IMR-90 (cell line): ENCODE results near the gene TNFAIP8. TPM values are rescaled to one million over a fixed set of nuclear protein-coding genes. Genes with fewer than 3 reads are reported as not detected.

Source experiments
- ATAC-seq: fragments of 200-7000 bp; cut with Tn5 transposase; 2 replicates; pipeline ENCODE4 v1.9.1; 2020; ENCODE audit warnings: low read depth, mild to moderate bottlenecking, moderate library complexity
- BruUV-seq: library from RNA; stranded (reverse); fragments of 400-500 nt; replicated peaks from 2 replicates; lab custom pipeline; 2021; lab: Mats Ljungman, UMichigan
- CTCF ChIA-PET: fragments of 300-600 bp; formaldehyde crosslinking; extraction: SDS; loops from one replicate; lab custom pipeline; 2021; ENCODE audit warnings: antibody characterized with exemption; lab: Yijun Ruan, JAX
- POLR2A ChIA-PET: fragments of 300-600 bp; sonication (Branson Sonifier 250); formaldehyde crosslinking; loops from one replicate; lab custom pipeline; 2022; ENCODE audit warnings: antibody characterized with exemption; ENCODE audit not compliant: unreplicated experiment; lab: Charles Lee
- DNase-seq: peaks from one replicate; pipeline ENCODE4 v3.0.0; 2013
- H2AFZ ChIP-seq: replicated peaks from 2 replicates; pipeline ENCODE3; 2013; ENCODE audit warnings: low read length, mild to moderate bottlenecking; ENCODE audit not compliant: poor library complexity
- H2AK5ac ChIP-seq: 2 replicates; pipeline ENCODE4 v1.6.1; 2013; ENCODE audit warnings: low read depth, low read length, inconsistent platforms
- H2AK9ac ChIP-seq: replicated peaks from 2 replicates; pipeline ENCODE3; 2013; ENCODE audit warnings: mild to moderate bottlenecking, low read depth, low read length, moderate library complexity; ENCODE audit not compliant: poor library complexity
- H2BK120ac ChIP-seq: 2 replicates; pipeline ENCODE4 v1.6.1; 2013; ENCODE audit warnings: low read depth, low read length, inconsistent platforms
- H2BK15ac ChIP-seq: 3 replicates; pipeline ENCODE4 v1.6.1; 2013; ENCODE audit warnings: low read depth, low read length, inconsistent platforms
- H2BK20ac ChIP-seq: 2 replicates; pipeline ENCODE4 v1.6.1; 2013; ENCODE audit warnings: low read depth, mild to moderate bottlenecking, inconsistent platforms, low read length, moderate library complexity
- H2BK5ac ChIP-seq: 2 replicates; pipeline ENCODE4 v1.6.1; 2013; ENCODE audit warnings: mild to moderate bottlenecking, low read depth, low read length, inconsistent platforms; ENCODE audit not compliant: poor library complexity, severe bottlenecking
- H3K14ac ChIP-seq: replicated peaks from 2 replicates; pipeline ENCODE4 v1.6.1; 2013; ENCODE audit warnings: low read depth, low read length, inconsistent platforms
- H3K18ac ChIP-seq: 2 replicates; pipeline ENCODE4 v1.6.1; 2013; ENCODE audit warnings: low read depth, low read length, control low read depth
- H3K23ac ChIP-seq: 2 replicates; pipeline ENCODE4 v1.6.1; 2013; ENCODE audit warnings: low read depth, low read length, inconsistent platforms
- H3K27ac ChIP-seq: 2 replicates; pipeline ENCODE4 v1.5.1; 2013; ENCODE audit warnings: mild to moderate bottlenecking, control low read depth, low read length; ENCODE audit not compliant: insufficient read depth
- H3K27me3 ChIP-seq: 2 replicates; pipeline ENCODE4 v1.6.1; 2013; ENCODE audit warnings: low read length; ENCODE audit not compliant: control insufficient read depth, insufficient read depth
- H3K36me3 ChIP-seq: 2 replicates; pipeline ENCODE4 v1.6.1; 2013; ENCODE audit warnings: low read length, mixed read lengths; ENCODE audit not compliant: control insufficient read depth, insufficient read depth
- H3K4ac ChIP-seq: 2 replicates; pipeline ENCODE4 v1.6.1; 2013; ENCODE audit warnings: low read depth, low read length, inconsistent platforms
- H3K4me1 ChIP-seq: 2 replicates; pipeline ENCODE4 v1.6.1; 2013; ENCODE audit warnings: low read length, mixed read lengths; ENCODE audit not compliant: control insufficient read depth, insufficient read depth
- H3K4me2 ChIP-seq: 2 replicates; pipeline ENCODE4 v1.6.1; 2013; ENCODE audit warnings: low read depth, mild to moderate bottlenecking, control low read depth, low read length, moderate library complexity
- H3K4me3 ChIP-seq: 2 replicates; pipeline ENCODE4 v1.5.1; 2013; ENCODE audit warnings: low read depth, mild to moderate bottlenecking, control low read depth, low read length, moderate library complexity; ENCODE audit not compliant: insufficient read depth
- H3K56ac ChIP-seq: 2 replicates; pipeline ENCODE4 v1.6.1; 2013; ENCODE audit warnings: low read length, inconsistent platforms; ENCODE audit not compliant: insufficient read depth; ENCODE audit errors: extremely low read depth
- H3K79me1 ChIP-seq, 2 experiments: 2 replicates each; pipeline ENCODE4 v1.6.1; 2013; ENCODE audit warnings: low read length in 2 of 2, inconsistent platforms in 1 of 2, low read depth in 1 of 2
- H3K9ac ChIP-seq: 2 replicates; pipeline ENCODE4 v1.6.1; 2013; ENCODE audit warnings: low read depth, low read length, control low read depth
- H3K9me1 ChIP-seq: 2 replicates; pipeline ENCODE4 v1.6.1; 2013; ENCODE audit warnings: low read length, inconsistent platforms; ENCODE audit not compliant: insufficient read depth
- H3K9me3 ChIP-seq: 2 replicates; pipeline ENCODE4 v1.6.1; 2013; ENCODE audit warnings: low read length; ENCODE audit not compliant: control insufficient read depth, insufficient read depth
- H4K20me1 ChIP-seq: 2 replicates; pipeline ENCODE4 v1.6.1; 2013; ENCODE audit warnings: low read length, inconsistent platforms; ENCODE audit not compliant: insufficient read depth
- H4K5ac ChIP-seq: 2 replicates; pipeline ENCODE4 v1.6.1; 2013; ENCODE audit warnings: mild to moderate bottlenecking, low read depth, low read length, control low read depth
- H4K8ac ChIP-seq, 2 experiments: 2 replicates each; pipeline ENCODE4 v1.6.1; 2013; ENCODE audit warnings: low read depth in 2 of 2, low read length in 2 of 2, control low read depth in 1 of 2, inconsistent platforms in 1 of 2
- H4K91ac ChIP-seq: 2 replicates; pipeline ENCODE4 v1.6.1; 2013; ENCODE audit warnings: low read depth, low read length, inconsistent platforms; ENCODE audit not compliant: insufficient read depth
- BHLHE40 ChIP-seq: fragments of 150-350 bp; IDR thresholded peaks from 2 replicates; pipeline ENCODE4 v1.6.1; 2016; ENCODE audit warnings: mild to moderate bottlenecking, low read depth, low read length
- CEBPB ChIP-seq: IDR thresholded peaks from 2 replicates; pipeline ENCODE4 v1.6.1; 2012; ENCODE audit warnings: low read depth, low read length, improper control_type of control experiment
- MAZ ChIP-seq: IDR thresholded peaks from 2 replicates; pipeline ENCODE4 v1.6.1; 2012; ENCODE audit warnings: low read depth, mild to moderate bottlenecking, low read length, improper control_type of control experiment, moderate library complexity, borderline replicate concordance
- MXI1 ChIP-seq: IDR thresholded peaks from 2 replicates; pipeline ENCODE4 v1.6.1; 2012; ENCODE audit warnings: low read depth, mild to moderate bottlenecking, low read length, moderate library complexity, borderline replicate concordance
- RFX5 ChIP-seq: IDR thresholded peaks from 2 replicates; pipeline ENCODE4 v1.8.0; 2012; ENCODE audit warnings: low read depth, mild to moderate bottlenecking, low read length, moderate library complexity
- SMC3 ChIP-seq: fragments of 150-350 bp; IDR thresholded peaks from 2 replicates; pipeline ENCODE4 v1.6.1; 2016; ENCODE audit warnings: low read depth, mild to moderate bottlenecking, antibody characterized with exemption, low read length, moderate library complexity
- WGBS, 2 experiments: methylation state at CpG; one replicate each; pipeline versions ENCODE4 v1.1.5 to v1.1.7; 2013; ENCODE audit warnings: missing lambda C conversion rate in 2 of 2; ENCODE audit not compliant: insufficient read length in 1 of 2; ENCODE audit errors: extremely low coverage in 2 of 2; 5-methylcytosine and 5-hydroxymethylcytosine counted together
- dilution Hi-C: fragments of 300-500 bp; cut with HindIII; formaldehyde crosslinking; loops from one replicate; pipeline ENCODE4 v1.14.3; 2018; ENCODE audit warnings: low sequenced_read_pairs; ENCODE audit not compliant: unreplicated experiment
- in situ Hi-C: fragments of 300-500 bp; cut with MboI; formaldehyde crosslinking; loops from 3 replicates; pipeline ENCODE4 v1.14.3; 2019; ENCODE audit warnings: low sequenced_read_pairs, inconsistent platforms, mixed read lengths
- intact Hi-C: fragments of 100-400 bp; cut with micrococcal nuclease; formaldehyde crosslinking; loops from 2 replicates; pipeline ENCODE4 v1.10.0; 2022
- polyA plus RNA-seq, 3 experiments: library from polyadenylated mRNA; depleted of rRNA; stranded (reverse); fragments of >200 nt; gene quantifications; 2 replicates each; pipeline ENCODE4 v1.2.3, GENCODE V29; 2012; ENCODE audit warnings: low replicate concordance in 1 of 3
- total RNA-seq: library from RNA; depleted of rRNA; stranded (reverse); fragments of >200 nt; gene quantifications from 2 replicates; pipeline ENCODE4 v1.2.3, GENCODE V29; 2012
- TF ChIP-seq, protein P1 (sequence below): fragments of 150-350 bp; IDR thresholded peaks from 2 replicates; pipeline ENCODE4 v1.6.1; 2016; ENCODE audit warnings: low read depth, mild to moderate bottlenecking, low read length, moderate library complexity, borderline replicate concordance

Gene TNFAIP8
- total and polyA plus RNA-seq, 2 of the 4 experiments (the other 2 are of a cell fraction) = 20.3 to 29.9 TPM

DNA sequence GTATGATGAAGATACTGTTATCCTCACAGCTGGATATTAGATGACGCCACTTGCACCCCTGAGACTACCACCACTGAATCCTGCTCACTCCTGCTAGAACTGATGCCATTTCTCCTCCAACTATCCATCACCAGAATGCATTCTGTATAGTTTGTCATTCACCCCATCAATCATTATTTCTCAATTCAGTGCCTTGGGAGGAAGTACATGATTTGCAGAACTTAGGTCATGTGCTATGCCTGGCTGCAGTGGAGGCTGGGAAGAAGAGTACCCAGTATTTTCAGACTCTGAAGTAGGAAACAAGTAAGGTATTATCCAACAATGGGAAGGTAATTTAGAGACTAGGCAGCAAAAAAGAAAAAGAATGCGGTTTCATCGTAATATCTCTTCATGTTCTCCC lies 70.2 kb downstream of the TNFAIP8 start:
- H2BK20ac ChIP-seq = no peak overlapping the region
- no peaks in the 10 kb centered on the region for H4K20me1 ChIP-seq
- no peak overlapping the region for H3K23ac ChIP-seq
- no peak overlapping the region for H2AFZ ChIP-seq
- H2BK120ac ChIP-seq = no peak overlapping the region
- no peak overlapping the region for H4K5ac ChIP-seq
- H3K14ac ChIP-seq = no peak overlapping the region
- dilution Hi-C loops = no loop called here
- in situ Hi-C loops = no loop called here
- no peak overlapping the region for H2BK15ac ChIP-seq
- H3K27me3 ChIP-seq = peaks cover 9% of the 10 kb centered on the region
- WGBS, 2 experiments = no CpG with 5 or more reads among the region's 3 CpGs
- TF ChIP-seq CEBPB (no peak), MAZ (no peak), MXI1 (no peak), SMC3 (no peak), RFX5 (no peak), BHLHE40 (no peak)
- TF ChIP-seq, protein P1, sequence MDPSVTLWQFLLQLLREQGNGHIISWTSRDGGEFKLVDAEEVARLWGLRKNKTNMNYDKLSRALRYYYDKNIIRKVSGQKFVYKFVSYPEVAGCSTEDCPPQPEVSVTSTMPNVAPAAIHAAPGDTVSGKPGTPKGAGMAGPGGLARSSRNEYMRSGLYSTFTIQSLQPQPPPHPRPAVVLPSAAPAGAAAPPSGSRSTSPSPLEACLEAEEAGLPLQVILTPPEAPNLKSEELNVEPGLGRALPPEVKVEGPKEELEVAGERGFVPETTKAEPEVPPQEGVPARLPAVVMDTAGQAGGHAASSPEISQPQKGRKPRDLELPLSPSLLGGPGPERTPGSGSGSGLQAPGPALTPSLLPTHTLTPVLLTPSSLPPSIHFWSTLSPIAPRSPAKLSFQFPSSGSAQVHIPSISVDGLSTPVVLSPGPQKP = no peak
- DNase-seq (no peak), ATAC-seq (no peak)
- no peak overlapping the region for H3K9ac ChIP-seq
- H3K9me3 ChIP-seq = no peaks in the 10 kb centered on the region
- no peak overlapping the region for H3K18ac ChIP-seq
- no peaks in the 10 kb centered on the region for H3K9me1 ChIP-seq
- H3K79me1 ChIP-seq = no peaks in the 10 kb centered on the region
- ChIA-PET POLR2A (no interaction called here), CTCF (no interaction called here)
- no peak overlapping the region for H2AK5ac ChIP-seq
- H3K4me1 ChIP-seq = no peaks in the 10 kb centered on the region
- H3K27ac ChIP-seq = no peak overlapping the region
- no peak overlapping the region for H2BK5ac ChIP-seq
- intact Hi-C loops = no loop called here
- H3K4ac ChIP-seq = no peak overlapping the region
- no peak overlapping the region for H3K4me3 ChIP-seq
- BruUV-seq = no TSS peak
- no peak overlapping the region for H3K56ac ChIP-seq
- no peak overlapping the region for H4K8ac ChIP-seq
- H3K4me2 ChIP-seq = no peak overlapping the region
- H3K36me3 ChIP-seq = no peaks in the 10 kb centered on the region
- no peak overlapping the region for H4K91ac ChIP-seq
- no peak overlapping the region for H2AK9ac ChIP-seq
